ENCODE results near the gene HOTAIR.

HOTAIR gene

GRCh38 chr12:53941187-53941586, 33.6 kb downstream of the HOTAIR start:
- Histone ChIP-seq H3K9me3 (no peaks in the 10 kb centered on the region), H3K27ac (no peak overlapping the region), H3K36me3 (no peaks in the 10 kb centered on the region), H3K4me3 (ENCODE audit: low read depth in 1 of 2, low read length in 1 of 2) (no peak overlapping the region), H3K4me1 (ENCODE audit: control insufficient read depth in 1 of 2, insufficient read depth in 1 of 2, low read depth in 1 of 2, low read length in 1 of 2) (no peaks in the 10 kb centered on the region), H3K27me3 (peaks cover 100% of the 10 kb centered on the region)
- no peak for TF ChIP-seq CTCF (IDR thresholded peaks at IDR 0.05)

GRCh38 chr12:53940443-53941014, 34.2 kb downstream of the HOTAIR start:
- Histone ChIP-seq H3K36me3 (no peaks in the 10 kb centered on the region), H3K27ac (no peak overlapping the region), H3K9me3 (no peaks in the 10 kb centered on the region), H3K4me3 (ENCODE audit: low read depth in 1 of 2, low read length in 1 of 2) (no peak overlapping the region), H3K4me1 (ENCODE audit: control insufficient read depth in 1 of 2, insufficient read depth in 1 of 2, low read depth in 1 of 2, low read length in 1 of 2) (no peaks in the 10 kb centered on the region), H3K27me3 (peaks cover 100% of the 10 kb centered on the region)
- no peak for TF ChIP-seq CTCF (IDR thresholded peaks at IDR 0.05)

GRCh38 chr12:53939141-53940108, 35.3 kb downstream of the HOTAIR start:
- no peak overlapping the region for H3K4me3 ChIP-seq (ENCODE audit: low read depth in 1 of 2, low read length in 1 of 2)
- H3K27ac ChIP-seq, result no peak overlapping the region
- no peaks in the 10 kb centered on the region for H3K9me3 ChIP-seq

GRCh38 chr12:53938326-53939140, 36.2 kb downstream of the HOTAIR start, which contains the start of gene HOXC13:
Gene HOXC13, plus strand, starts transcription at chr12:53938831. Its CDS starts 76 bp downstream, at chr12:53938907.
- no peaks in the 10 kb centered on the region for H3K4me1 ChIP-seq (ENCODE audit: control insufficient read depth in 1 of 2, insufficient read depth in 1 of 2, low read depth in 1 of 2, low read length in 1 of 2)
- H3K9me3 ChIP-seq, result no peaks in the 10 kb centered on the region
- H3K4me3 ChIP-seq (ENCODE audit: low read depth in 1 of 2, low read length in 1 of 2), result no peak within 1 kb of the TSS
- H3K27me3 ChIP-seq, result peaks cover 100% of the 10 kb centered on the region
- no peak within 1 kb of the TSS for H3K27ac ChIP-seq
- no peaks in the 10 kb centered on the region for H3K36me3 ChIP-seq
- no peak for TF ChIP-seq CTCF (IDR thresholded peaks at IDR 0.05)

More at GRCh38 chr12:53939141-53940108, 35.3 kb downstream of the HOTAIR start:
- no peaks in the 10 kb centered on the region for H3K36me3 ChIP-seq
- H3K27me3 ChIP-seq, result peaks cover 100% of the 10 kb centered on the region
- no peak for TF ChIP-seq CTCF (IDR thresholded peaks at IDR 0.05)
- H3K4me1 ChIP-seq (ENCODE audit: control insufficient read depth in 1 of 2, insufficient read depth in 1 of 2, low read depth in 1 of 2, low read length in 1 of 2), result no peaks in the 10 kb centered on the region

GRCh38 chr12:53937596-53938325, 37.0 kb downstream of the HOTAIR start:
- no peak for TF ChIP-seq CTCF (IDR thresholded peaks at IDR 0.05)
- no peak overlapping the region for H3K4me3 ChIP-seq (ENCODE audit: low read depth in 1 of 2, low read length in 1 of 2)
- no peaks in the 10 kb centered on the region for H3K36me3 ChIP-seq
- H3K9me3 ChIP-seq, result no peaks in the 10 kb centered on the region
- H3K27ac ChIP-seq, result no peak overlapping the region
- peaks cover 100% of the 10 kb centered on the region for H3K27me3 ChIP-seq
- H3K4me1 ChIP-seq (ENCODE audit: control insufficient read depth in 1 of 2, insufficient read depth in 1 of 2, low read depth in 1 of 2, low read length in 1 of 2), result no peaks in the 10 kb centered on the region

Measured in neutrophil (primary cell).